ENCODE results near the gene CCDC70.

- TF ChIP-seq POLR2A (IDR thresholded peaks at IDR 0.05; ENCODE audit: control extremely low read depth in 1 of 2, low read depth in 2 of 2, low read length in 2 of 2) (no peak), SUZ12 (IDR thresholded peaks at IDR 0.05; ENCODE audit: low read length) (no peak), BCL11A (IDR thresholded peaks at IDR 0.05; ENCODE audit: low read depth in 2 of 2, low read length in 2 of 2) (no peak), ASH2L (IDR thresholded peaks at IDR 0.05; ENCODE audit: low read length) (no peak), EP300 (IDR thresholded peaks at IDR 0.05; ENCODE audit: borderline replicate concordance in 1 of 2, low read depth in 2 of 2, low read length in 2 of 2) (no peak), POLR2AphosphoS5 (IDR thresholded peaks at IDR 0.05; ENCODE audit: low read depth, low read length) (no peak)
These were observed 21.4 kb downstream of the CCDC70 start for GRCh38 chr13:51883226-51883600.

Measured in H1 (cell line).